K562 (cell line): ENCODE results near the gene TRERF1. TPM values are rescaled to one million over a fixed set of nuclear protein-coding genes. Genes with fewer than 3 reads are reported as not detected.
A peak's percentile ranks its signal among the peaks of the same experiment; 100 is the strongest.

Experiments
- CSDE1 ChIP-seq, 2 experiments: fragments of 450-650 bp; IDR thresholded peaks; 2 replicates each; pipeline ENCODE4 v1.6.1; 2016; ENCODE audit warnings: mild to moderate bottlenecking in 1 of 2
- DDX20 ChIP-seq: fragments of 450-650 bp; IDR thresholded peaks from 2 replicates; pipeline ENCODE4 v1.6.1; 2016; ENCODE audit warnings: missing genetic modification characterization, low read depth, mild to moderate bottlenecking, missing compliant biosample characterization, moderate library complexity
- ELF1 ChIP-seq: fragments of 200-800 bp; sonication (Bioruptor generic); IDR thresholded peaks from 2 replicates; pipeline ENCODE4 v1.6.1; 2016; ENCODE audit warnings: missing genetic modification characterization, missing compliant biosample characterization
- ETV1 ChIP-seq: fragments of 450-650 bp; conservative IDR thresholded peaks from 2 replicates; pipeline ENCODE4 v1.6.1; 2016; ENCODE audit warnings: missing genetic modification characterization, control low read depth, low read depth, missing compliant biosample characterization
- HOMEZ ChIP-seq: fragments of 250-450 bp; sonication (Bioruptor Pico); IDR thresholded peaks from 2 replicates; pipeline ENCODE4 v1.4.0; 2020; ENCODE audit warnings: mild to moderate bottlenecking, moderate library complexity
- NR4A1 ChIP-seq, 2 experiments: fragments of 250-450 bp in 1 of 2; fragments of 450-650 bp in 1 of 2; sonication (Bioruptor Pico) in 1 of 2; IDR thresholded peaks; 2 replicates each; pipeline versions ENCODE4 v1.4.0 to v1.6.1; 2016 to 2020; ENCODE audit warnings: mild to moderate bottlenecking in 2 of 2, missing compliant biosample characterization in 1 of 2, missing genetic modification characterization in 1 of 2, moderate library complexity in 1 of 2
- PBX2 ChIP-seq, 2 experiments: IDR thresholded peaks in 1 of 2; conservative IDR thresholded peaks in 1 of 2; 2 replicates each; pipeline ENCODE4 v1.6.1; 2016; ENCODE audit warnings: low read depth in 2 of 2, mild to moderate bottlenecking in 1 of 2, missing compliant biosample characterization in 1 of 2, missing genetic modification characterization in 1 of 2, moderate library complexity in 1 of 2
- PCBP1 ChIP-seq: fragments of 200-400 bp; formaldehyde crosslinking; IDR thresholded peaks from 2 replicates; pipeline ENCODE4 v1.6.1; 2018; ENCODE audit warnings: mild to moderate bottlenecking, low read depth, low read length; ENCODE audit not compliant: poor library complexity, severe bottlenecking
- PHTF2 ChIP-seq: fragments of 250-450 bp; sonication (Bioruptor Pico); IDR thresholded peaks from 2 replicates; pipeline ENCODE4 v1.5.0; 2021; ENCODE audit warnings: mild to moderate bottlenecking
- PRMT5 ChIP-seq: sonication (generic); formaldehyde crosslinking; IDR thresholded peaks from 2 replicates; pipeline ENCODE4 v1.5.0; 2020; ENCODE audit warnings: missing genetic modification reagents
- ZNF318 ChIP-seq, 2 experiments: fragments of 450-650 bp; IDR thresholded peaks; 2 replicates each; pipeline ENCODE4 v1.6.1; 2016; ENCODE audit warnings: mild to moderate bottlenecking in 2 of 2, borderline replicate concordance in 1 of 2, low read depth in 1 of 2, moderate library complexity in 1 of 2
- ZNF644 ChIP-seq: fragments of 200-800 bp; sonication (Bioruptor generic); IDR thresholded peaks from 2 replicates; pipeline ENCODE4 v1.6.1; 2016; ENCODE audit warnings: low read depth, missing genetic modification characterization, missing compliant biosample characterization
- polyA plus RNA-seq, 8 experiments: library from polyadenylated mRNA; depleted of rRNA in 4 of 8; stranded (reverse) in 5 of 8; unstranded in 3 of 8; fragments of >200 nt; fragmentation: Nextera tagmentation in 2 of 8; fragmentation: Illumina TruSeq in 1 of 8; extraction: Ambion mirVana in 2 of 8; extraction: Trizol in 1 of 8; gene quantifications; 2 replicates each; pipeline versions ENCODE4 v1.2.1 to v1.2.3, GENCODE V29; 2011 to 2014; ENCODE audit warnings: inconsistent platforms in 1 of 8, missing spikeins in 1 of 8
- total RNA-seq, 7 experiments: library from RNA; depleted of rRNA in 6 of 7; stranded (reverse); fragments of >200 nt in 6 of 7; fragmentation: Illumina TruSeq in 2 of 7; extraction: Trizol in 2 of 7; gene quantifications; 2 replicates each; pipeline versions ENCODE4 v1.2.1 to v1.2.3, GENCODE V29; 2011 to 2021; ENCODE audit warnings: low replicate concordance in 1 of 7

TRERF1 gene
- total and polyA plus RNA-seq, 9 of the 15 experiments (the other 6 are each of a cell fraction or from before 2014, with no cell fraction given): 0.04 to 0.20 (median 0.07) TPM; not detected in 3

DNA sequence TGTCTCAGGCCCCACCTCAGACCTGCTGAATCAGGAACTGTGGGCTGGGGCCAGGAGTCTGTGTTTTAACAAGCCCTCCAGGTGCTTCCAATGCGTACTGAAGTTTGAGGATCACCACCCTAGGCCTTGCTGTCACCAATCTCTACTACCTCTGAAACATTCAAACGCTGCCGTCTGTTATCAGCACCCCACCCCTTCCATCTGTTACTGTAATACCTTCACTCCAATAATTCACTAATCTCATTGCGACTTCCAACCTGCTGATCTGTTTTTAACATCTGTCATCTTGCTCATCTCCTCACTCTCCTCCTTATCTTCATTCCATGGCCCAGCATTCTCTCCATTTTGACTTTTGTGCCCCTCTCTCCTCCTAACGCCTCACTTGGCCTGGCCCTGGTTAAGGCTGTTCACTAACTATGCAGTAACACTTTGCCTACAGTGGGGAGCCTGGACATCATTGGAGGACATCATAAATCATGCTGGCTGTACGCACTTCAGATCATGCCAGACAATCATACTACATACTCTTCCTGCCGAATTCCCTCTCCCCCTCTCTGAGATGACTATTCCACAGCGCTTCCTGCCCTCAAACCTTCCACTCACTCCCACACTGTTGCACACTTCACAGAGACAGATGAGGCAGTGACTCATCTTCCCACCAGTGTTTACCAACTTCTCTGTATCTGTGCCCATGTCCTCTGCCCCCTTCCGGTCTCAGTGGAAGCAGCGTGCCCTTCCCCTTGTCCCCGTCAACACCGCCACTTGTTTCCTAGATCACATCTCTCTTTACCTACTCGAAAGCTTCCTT is 254.0 kb downstream of the TRERF1 start (continued):
- TF ChIP-seq ZNF318 (IDR thresholded peaks at IDR 0.05; ENCODE audit: borderline replicate concordance in 1 of 2, low read depth in 1 of 2) (peak in 1 of 2 experiments; percentile 69; a peak in 2 of 4 replicates), ETV1 (tag) (peak; percentile 95), DDX20 (tag) (no peak), PHTF2 (CRISPR knock-in tag) (no peak), PBX2 (CRISPR knock-in tag; IDR thresholded peaks at IDR 0.05; ENCODE audit: low read depth) (peak; percentile 48), PBX2 (tag; conservative IDR thresholded peaks at IDR 0.05; ENCODE audit: low read depth) (peak; percentile 96), PCBP1 (no peak), ELF1 (tag) (peak; percentile 52; the same call in 1 of the 2 replicates), PRMT5 (CRISPR knock-in tag) (no peak), NR4A1 (CRISPR knock-in tag; IDR thresholded peaks at IDR 0.05) (no peak), NR4A1 (tag; IDR thresholded peaks at IDR 0.05) (peak; percentile 92), HOMEZ (CRISPR knock-in tag) (no peak), ZNF644 (peak; percentile 54; the same call in 1 of the 2 replicates), CSDE1 (IDR thresholded peaks at IDR 0.05) (0 out of 4 replicates have a peak, but pooled peaks of 1 of the 2 experiments have one; percentile 13)
